GM18519 (cell line): ENCODE data around the gene CD28.
A peak's percentile ranks its signal among the peaks of the same experiment; 100 is the strongest.

ENCODE experiments used
- ATAC-seq: cut with Tn5 transposase; IDR thresholded peaks from one replicate; pipeline ENCODE4 v1.9.1; 2021; ENCODE audit warnings: mild to moderate bottlenecking, moderate library complexity; ENCODE audit not compliant: unreplicated experiment, low FRiP score

Gene CD28

DNA sequence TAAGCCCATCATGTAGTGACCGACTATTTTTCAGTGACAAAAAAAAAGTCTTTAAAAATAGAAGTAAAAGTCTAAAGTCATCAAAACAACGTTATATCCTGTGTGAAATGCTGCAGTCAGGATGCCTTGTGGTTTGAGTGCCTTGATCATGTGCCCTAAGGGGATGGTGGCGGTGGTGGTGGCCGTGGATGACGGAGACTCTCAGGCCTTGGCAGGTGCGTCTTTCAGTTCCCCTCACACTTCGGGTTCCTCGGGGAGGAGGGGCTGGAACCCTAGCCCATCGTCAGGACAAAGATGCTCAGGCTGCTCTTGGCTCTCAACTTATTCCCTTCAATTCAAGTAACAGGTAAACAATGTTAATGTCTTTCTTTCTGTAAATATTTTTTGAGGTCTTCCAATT, at the start of gene CD28:
TSS of gene CD28 (plus strand) at position 237 of the 400 bp plus-strand sequence. CDS start at position 295, 58 bp downstream.
- ATAC-seq, result peak; percentile 97

DNA sequence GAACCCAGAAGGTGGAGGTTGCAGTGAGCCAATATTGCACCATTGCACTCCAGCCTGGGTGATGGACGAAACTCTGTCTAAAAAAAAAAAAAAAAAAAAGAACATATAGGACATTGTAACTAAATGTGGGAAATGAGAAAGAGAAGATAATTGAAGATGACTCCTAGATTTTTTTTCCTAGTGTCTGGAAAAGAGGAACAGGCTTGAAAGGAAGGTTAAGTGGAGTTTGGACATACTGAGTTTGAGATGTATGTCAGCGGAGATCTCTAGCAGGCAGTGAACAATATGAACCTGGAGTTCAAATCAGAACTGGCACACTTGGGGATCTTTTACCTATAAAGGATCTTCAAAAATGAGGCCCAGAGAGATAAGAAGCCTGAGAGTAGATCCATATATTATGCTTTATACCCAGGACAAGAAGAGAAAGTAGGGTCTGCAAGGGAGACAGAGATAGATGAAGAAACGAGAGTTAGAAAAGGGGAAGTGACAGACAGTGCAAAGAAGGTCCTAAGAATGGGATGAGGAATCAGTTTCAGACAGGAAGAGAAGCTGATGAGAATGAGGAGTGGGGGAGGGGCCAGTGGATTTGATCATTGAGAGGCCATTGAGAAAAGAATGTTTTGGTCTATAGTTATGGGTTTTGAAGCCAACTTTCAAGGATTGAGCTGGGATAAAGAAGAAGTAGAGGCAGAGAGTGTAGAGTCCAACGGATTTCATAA, 46.9 kb upstream of the CD28 start:
- peak; percentile 76 for ATAC-seq

DNA sequence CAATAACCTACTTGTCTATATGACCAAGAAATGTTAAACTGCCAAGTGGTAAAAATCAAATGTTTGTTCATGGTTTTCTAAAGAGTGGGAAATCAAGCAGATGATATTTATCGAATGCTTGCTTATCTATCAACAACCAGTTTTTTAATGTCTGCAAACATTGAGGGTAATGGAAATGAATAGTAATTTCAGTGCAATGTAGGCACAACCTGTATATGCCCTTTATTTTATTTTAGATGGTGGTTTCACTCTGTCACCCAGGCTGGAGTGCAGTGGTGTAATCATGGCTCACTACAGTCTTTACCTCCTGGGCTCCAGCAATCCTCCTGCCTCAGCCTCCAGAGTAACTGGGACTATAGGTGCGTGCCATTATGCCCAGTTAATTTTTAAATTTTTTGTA, 46.0 kb upstream of the CD28 start:
- no peak for ATAC-seq

DNA sequence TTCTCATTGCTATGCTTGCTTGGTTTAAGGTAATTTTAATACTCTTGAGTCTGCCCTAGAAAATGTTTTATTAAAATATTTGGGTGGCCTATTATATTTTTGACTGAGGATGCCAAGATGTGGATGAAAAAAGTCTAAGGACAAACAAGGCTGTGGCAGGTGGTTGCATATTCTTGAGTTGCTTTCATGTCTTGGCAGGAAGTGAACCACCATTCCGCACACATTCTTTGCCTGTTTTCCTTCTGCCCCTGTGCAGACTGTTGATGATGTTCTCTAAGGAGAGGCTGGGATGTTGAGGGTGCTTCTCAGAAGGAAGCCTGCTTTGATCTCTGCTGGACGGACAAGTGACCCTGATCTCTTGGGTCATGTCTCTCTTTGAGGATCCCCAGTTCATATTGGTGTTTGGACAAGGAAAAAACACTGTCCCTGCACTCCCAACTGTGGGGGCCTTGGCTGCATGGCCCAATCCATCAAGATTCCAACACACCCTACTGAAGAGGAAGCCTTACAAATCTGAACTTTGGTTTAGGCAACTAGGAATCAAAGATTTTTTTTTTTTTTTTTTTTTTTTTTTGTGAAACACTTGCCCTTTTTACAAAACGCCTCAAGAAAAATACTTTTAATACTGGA, 45.0 kb upstream of the CD28 start:
- no peak for ATAC-seq

DNA sequence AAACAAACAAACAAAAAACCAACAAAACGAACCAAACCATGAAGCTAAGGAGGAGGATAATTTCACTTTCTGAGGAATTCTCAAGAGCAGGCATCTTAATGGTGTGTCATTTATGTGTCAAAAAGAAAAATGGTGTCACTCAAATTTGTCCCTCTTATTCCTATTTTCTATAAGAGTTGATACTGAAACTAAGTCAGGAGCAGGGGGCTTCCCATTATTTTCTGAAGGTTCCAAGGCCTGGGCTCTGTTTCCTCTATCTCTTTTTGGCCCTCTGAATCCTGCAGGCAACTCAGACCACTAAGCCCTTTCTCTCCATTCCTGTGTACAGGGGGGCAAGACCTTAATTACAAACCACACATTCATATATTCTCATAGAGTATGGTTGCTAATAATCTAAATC, 44.0 kb upstream of the CD28 start:
- ATAC-seq, result no peak

DNA sequence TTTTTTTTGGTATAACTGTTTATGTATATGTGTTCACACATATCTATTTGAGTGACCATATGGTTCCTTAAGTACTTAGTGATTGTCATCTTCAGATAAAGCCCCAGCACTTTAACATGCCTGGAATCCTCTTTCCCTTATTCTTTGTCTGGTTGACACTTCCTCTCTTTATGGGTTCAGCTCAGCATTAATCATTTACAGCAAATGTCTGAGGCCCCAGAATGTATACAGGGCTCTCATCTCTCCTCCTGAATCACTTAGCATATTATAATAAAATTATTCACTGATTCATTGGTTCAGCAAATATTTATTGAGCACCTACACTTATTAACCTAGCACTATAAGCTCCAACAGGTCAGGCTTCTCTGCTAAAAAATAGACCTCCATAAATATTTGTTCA, 43.5 kb upstream of the CD28 start:
- ATAC-seq, result no peak

DNA sequence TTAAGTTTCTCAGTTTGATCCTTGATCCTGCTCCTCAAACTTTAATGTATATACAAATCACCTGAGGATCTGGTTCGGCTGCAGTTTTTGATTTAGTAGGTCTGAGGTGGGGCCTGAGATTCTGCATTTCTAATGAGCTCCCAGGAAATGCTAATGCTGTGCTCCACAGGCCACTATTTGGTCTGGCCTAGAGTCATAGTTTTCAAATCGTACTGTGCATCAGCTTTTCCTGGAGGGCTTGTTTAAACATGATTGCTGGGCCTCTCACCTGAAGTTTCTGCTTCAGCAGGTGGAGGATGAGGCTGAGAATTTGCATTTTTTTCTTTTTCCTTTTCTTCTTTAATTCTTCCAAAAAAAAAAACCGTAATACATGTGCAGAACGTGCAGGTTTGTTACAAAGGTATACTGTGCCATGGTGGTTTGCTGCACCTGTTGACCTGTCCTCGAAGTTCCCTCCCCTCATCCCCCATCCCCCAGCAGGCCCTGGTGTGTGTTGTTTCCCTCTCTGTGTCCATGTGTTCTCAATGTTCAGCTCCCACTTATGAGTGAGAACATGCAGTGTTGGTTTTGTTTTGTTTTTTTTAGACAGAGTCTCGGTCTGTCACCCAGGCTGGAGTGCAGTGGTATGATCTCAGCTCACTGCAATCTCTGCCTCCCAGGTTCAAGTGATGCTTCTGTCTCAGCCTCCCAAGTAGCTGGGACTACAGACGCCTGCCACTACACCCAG, 42.2 kb upstream of the CD28 start:
- no peak for ATAC-seq

DNA sequence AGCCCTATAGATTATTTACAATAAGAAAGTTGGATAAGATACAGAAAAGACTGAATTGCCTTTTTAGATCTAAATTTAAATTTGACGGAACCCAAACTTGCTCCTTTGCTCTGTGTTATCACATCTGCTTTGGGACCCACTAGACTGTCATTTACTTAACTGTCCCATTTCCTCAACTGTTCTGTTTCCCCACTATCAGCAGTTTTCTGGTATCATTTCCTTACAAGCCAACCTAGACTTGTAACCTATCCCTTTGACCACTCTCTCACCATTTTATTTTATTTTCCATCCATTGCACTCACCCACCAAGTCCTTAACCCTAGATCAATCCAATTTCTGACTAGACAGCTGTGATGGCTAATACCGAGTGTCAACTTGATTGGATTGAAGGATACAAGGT, 38.6 kb upstream of the CD28 start:
- ATAC-seq, result no peak

DNA sequence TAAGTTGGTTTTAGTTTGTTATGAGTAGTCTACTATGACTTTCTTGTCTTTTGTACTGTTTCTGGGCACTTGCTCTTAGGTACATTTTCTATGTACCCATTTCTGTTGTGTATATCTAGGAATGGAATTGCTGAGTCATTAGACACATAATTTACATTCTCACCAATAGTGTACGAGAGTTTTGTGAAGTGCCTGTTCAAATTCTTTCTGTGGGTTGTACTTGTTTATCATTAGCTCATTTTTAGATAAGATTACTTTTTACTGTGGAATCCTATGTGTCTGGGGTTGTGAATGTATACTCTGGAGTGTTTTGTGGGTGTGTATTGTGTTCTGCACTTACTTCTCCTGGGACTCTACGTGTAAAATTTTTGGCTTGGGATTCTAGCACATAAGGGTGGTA, 36.6 kb upstream of the CD28 start:
- no peak for ATAC-seq

DNA sequence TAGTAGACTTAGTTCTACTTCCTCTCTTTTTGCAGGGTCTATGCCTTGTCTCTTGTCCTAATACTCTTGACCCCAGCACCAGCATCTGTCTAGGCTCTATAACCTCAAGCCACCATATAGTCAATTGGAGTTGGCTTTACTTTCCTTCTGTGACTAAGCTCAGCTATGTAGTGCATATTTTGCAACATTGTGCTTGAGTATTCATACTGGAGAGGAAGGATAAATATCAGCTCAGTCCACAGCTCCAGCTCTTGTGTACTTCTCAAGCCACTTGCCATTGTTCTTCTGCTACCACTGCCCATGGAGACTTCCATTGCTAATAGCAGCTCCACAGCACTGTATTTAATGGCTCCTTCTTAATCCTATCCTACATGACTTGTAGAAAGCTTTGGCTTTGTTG, 35.5 kb upstream of the CD28 start:
- no peak for ATAC-seq

DNA sequence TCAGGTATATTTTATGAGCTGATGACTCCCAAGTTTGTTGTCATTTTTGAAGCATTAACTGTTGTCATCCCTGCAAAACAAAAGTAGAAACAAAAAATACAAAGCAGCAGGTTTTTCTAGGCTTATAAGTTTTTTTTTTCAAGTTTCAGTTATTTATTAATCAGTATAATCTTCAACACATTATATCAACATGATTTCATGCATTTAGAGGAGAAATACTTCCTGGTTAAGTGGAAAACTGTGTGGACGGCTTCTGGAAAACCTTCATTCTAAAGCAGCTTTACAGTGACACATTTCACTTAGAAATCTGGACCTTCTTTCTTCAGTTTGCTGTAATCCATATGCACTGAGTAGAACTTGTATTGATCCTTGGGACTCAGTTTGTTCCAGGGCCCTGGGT, 34.6 kb upstream of the CD28 start:
- no peak for ATAC-seq

DNA sequence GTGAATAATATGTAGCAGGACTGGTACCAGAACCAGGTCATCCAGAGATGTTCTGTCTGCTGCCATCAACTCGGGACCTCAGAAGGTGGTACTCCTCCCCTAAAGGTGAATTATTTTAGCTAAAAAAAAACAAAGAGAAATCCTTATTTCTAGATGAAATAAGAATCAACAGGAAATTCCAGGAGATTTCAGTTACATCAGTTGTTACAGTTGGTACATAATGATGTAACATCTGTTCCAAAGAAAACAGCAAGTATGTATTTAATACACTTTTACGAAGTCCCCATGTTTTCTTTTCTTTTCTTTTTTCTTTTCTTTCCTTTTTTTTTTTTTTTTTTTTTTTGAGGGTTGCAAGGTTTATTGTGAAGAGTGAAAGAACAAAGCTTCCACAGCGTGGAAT, 33.6 kb upstream of the CD28 start:
- no peak for ATAC-seq

DNA sequence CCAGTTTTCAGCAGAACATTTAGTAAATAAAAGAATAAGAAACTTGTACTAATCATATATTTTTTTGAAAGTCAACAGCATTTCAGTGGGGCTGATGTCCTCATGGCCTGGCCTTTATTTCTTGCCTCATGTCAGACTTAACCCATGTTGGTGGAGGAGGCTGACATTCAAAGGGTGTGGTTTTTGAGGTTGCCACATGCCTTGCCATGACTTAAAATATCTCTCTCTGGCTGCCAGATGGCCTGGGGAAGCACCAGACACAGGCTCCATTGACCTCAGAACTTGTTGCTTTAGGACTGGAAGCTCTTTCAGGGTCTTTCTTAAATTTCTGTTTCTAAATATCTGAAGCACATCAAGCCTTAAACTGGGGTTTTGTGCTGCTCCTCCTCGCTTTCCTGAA, 32.5 kb upstream of the CD28 start:
- peak; percentile 86 for ATAC-seq

DNA sequence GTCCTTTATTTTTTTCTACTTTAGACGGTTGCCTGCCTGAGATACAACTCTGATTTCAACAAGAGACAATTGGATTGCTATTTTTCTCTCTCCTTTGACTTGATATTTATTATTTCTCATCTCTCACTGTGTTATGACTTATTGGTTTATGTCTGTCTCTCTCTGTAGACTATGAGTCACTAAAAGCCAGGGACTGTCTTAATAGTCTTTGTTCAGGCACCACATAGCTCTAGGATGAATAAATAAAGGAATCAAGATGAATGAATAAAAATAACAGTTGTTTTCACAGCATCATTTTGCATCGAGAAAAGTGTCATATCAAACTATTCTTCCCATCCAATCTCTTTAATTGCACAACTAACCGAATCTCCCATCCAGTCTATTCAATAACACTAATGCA, 31.4 kb upstream of the CD28 start:
- ATAC-seq, result no peak

DNA sequence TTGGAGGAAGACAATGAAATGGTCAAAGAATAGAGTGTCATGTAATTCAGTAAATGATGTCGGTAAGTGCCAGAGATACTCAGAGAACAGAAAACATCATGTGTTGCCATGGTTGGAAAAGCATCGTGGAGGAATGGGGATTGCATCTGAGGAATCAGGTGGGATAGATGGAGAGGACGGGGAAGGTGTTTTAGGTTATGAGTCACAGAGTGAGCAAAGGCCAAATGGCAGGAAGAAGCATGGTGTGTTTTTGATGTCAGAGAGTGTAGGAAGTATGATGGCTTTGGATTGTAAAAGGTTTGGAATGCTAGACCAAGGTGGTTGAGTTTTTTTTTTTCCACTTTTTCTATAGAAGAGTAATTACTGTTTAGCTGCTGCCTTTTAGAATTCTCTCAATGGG, 27.5 kb upstream of the CD28 start:
- ATAC-seq, result no peak

DNA sequence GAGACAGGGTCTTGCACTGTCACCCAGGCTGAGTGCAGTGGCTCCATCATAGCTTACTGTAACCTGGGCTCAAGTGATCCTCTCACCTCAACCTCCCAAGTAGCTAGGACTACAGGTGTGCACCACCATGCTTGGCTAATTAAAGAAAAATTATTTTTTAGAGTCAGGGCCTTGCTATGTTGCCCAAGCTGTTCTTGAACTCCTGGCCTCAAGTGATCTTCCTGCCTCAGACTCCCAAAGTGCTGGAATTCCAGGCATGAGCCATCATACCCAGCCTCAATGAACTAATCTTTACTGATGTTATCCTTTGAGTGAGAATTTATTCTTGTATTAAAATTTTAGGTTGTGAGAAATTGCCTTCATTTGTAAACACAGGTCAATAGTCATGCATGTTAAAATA, 27.0 kb upstream of the CD28 start:
- ATAC-seq, result no peak

DNA sequence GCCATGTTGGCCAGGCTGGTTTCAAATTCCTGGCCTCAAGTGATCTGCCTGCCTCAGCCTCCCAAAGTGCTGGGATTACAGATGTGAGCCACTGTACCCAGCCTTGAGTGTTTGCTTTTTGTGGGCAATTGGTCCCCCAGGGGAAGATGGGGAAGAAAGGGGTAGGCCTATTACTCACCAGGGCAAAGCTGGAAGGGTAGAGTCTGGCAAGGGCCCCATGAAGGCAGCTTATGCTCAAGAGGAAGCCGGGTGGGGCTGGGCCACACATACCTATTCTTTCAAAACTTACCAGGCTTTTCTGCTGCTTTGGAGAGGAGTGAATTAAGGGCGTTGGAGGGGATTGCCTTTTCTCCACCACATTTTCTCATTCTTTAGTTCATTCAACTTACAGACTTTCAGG, 24.5 kb upstream of the CD28 start:
- no peak for ATAC-seq

DNA sequence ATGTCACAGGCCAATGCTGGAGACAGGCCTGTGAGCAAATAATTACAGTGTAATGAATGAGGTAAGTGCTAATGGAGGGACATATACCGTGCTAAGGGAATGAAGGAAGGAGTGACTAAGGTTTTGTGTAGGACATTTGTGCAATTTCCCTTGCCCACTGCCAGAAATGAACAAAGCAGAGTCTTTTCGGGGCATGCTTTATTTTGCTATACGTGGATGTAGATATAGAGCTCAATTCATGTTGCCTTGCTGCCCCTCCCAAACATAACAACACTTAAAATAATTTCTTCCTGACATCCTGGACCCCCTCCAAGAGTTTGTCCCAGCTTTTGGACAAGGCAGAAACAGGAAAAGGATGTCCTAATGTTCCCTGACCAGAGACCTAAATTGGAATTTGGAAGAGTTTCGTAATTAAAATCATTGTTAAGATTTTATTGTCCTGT, 23.7 kb upstream of the CD28 start:
- no peak for ATAC-seq

DNA sequence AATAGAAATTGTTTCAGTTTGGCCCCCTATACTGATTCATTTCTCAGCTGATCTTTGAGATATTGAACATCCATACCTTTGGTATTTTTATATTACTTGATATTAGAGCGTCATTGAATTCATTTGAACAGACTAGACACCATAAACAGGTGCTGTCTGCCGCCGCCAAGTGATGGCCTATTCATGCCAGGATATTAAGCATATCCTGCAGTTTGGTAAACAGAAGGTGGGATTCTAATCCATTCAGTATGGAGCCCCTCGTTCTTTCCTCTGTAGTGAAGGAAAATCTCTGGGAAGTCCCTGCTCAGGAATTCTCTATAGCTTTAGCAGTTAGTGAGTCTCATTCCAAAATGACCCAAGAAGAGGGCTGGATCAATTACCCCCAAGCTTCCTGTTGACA, 23.0 kb upstream of the CD28 start:
- ATAC-seq, result no peak

DNA sequence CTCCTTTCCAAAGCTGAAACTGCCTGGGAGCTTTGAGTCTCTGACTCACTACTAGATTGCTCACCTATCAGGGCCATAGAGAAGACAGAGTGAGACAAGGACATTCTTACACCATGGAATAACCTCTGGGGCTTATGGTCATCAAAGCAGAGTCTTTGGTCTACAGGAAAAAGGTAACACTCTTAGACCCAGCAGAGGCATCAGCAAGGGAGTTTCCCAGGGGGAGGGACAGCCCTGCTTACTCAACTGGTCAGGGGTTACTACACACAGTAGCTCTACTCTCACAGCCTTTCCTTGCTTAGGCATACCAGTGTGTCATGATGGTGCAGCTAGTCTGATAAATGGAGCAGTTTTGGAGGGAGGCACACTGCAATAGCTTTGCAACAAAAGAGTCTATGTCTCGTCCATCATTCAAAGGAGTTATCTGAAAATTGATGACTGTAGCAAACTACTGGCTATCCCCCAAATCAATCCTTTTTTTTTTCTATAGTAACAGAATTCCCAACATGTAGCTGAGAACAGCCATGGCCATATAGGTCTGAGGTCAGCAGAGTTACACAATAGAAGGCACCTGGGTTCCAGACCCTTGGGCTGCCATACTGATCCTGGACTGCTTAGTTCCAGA, 22.4 kb upstream of the CD28 start:
- peak; percentile 82 for ATAC-seq

DNA sequence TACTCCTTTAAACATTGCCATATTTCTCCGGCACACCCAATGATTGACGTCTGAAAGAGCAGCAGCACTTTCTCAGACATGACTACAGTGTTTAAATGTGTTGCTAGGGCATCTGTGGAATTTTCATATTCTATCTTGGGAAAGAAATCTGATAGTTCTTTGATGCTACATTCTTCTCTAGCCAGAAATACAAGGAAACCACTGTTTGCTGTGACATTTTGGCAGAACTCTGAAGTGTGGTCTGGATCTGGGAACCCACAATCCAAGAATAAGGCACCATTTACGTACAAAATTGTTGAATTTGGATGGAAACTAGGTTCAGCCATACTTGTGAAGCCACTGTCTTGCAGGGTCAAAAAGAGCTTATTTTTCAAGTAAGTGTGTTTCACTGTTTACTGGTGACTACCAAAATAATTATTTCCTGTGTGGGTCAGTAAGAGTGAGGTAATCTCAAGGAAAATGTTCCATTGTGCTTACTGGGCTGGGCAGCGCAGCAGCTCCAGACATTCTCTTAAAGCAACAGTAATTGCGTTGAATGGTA, 21.3 kb upstream of the CD28 start:
- ATAC-seq, result no peak
